Activated CD8-positive, alpha-beta memory T cell treated with anti-CD3 and anti-CD28 coated beads, Interleukin-2, amount 10 ng/mL, durations not matched to agents 7 days and 5 days (primary cell): Measurements from ENCODE around the gene CNGA4. TPM values are rescaled to one million over a fixed set of nuclear protein-coding genes. Genes with fewer than 3 reads are reported as not detected.
"Not testable (repeated sequence)": the region's sequence is repeated elsewhere in the genome, so short reads cannot be mapped to it uniquely, and the experiment has no call there.

Experiments
- ATAC-seq: fragments of 150-1000 bp; cut with Tn5 transposase; one replicate; pipeline ENCODE4 v1.10.0; 2021; ENCODE audit warnings: moderate library complexity
- CTCF ChIA-PET: fragments of 350-600 bp; sonication (Branson Sonifier 250); formaldehyde crosslinking; loops from one replicate; lab custom pipeline; 2021; ENCODE audit warnings: antibody characterized with exemption; lab: Charles Lee
- DNase-seq: peaks from one replicate; pipeline ENCODE4 v3.0.0-alpha.2; 2020
- H3K27ac Mint-ChIP-seq: one replicate; pipeline ENCODE4 v1.8.0; 2021; ENCODE audit warnings: mild to moderate bottlenecking, mixed read lengths
- H3K27me3 Mint-ChIP-seq: one replicate; pipeline ENCODE4 v1.8.0; 2021; ENCODE audit warnings: mixed read lengths
- H3K36me3 Mint-ChIP-seq: one replicate; pipeline ENCODE4 v1.8.0; 2021; ENCODE audit warnings: mild to moderate bottlenecking, mixed read lengths
- H3K4me1 Mint-ChIP-seq: one replicate; pipeline ENCODE4 v1.8.0; 2021; ENCODE audit warnings: mixed read lengths
- H3K4me3 Mint-ChIP-seq: one replicate; pipeline ENCODE4 v1.8.0; 2021; ENCODE audit warnings: mild to moderate bottlenecking, moderate library complexity, mixed read lengths
- H3K9me3 Mint-ChIP-seq: one replicate; pipeline ENCODE4 v1.8.0; 2022; ENCODE audit warnings: low read depth, mixed read lengths
- total RNA-seq, 2 experiments: library from RNA; stranded (reverse); gene quantifications; one replicate each; pipeline ENCODE4 v1.2.3, GENCODE V29; 2021

Gene CNGA4
- total RNA-seq, 2 experiments from 2014 or later: 0.26 TPM; not detected in 1

DNA sequence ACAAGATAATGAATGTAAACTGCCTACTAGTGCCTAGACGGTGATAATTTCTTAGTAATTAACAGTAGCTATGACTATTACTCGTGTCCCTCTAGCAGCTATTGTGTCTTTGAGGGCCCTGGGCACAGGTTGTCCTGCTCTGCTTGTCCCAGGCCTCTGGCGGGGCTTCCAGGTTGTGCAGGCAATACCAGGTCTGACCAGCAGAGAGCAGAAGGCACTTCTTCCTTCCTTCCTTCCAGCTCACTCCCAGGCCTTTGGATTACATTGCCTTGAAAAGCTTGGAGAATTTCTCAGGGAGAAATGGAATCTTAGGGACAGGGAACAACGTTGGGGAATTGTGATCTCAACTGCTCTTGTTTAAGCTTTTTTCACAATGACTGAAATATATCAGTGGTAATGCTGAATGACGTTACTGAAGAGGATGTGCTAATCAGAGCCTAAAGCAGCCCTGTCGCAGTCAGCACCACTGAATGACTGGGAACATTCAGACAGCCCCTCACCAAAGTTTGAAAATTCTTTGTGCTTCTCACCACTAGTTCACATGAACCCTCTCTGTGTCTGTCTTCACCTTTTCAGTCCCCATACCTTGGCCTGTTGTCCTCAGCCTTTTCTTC is 12.3 kb downstream of the CNGA4 start:
- peaks cover 11% of the 10 kb centered on the region for H3K27me3 Mint-ChIP-seq
- H3K4me1 Mint-ChIP-seq: no peaks in the 10 kb centered on the region
- H3K36me3 Mint-ChIP-seq: no peaks in the 10 kb centered on the region
- no peaks in the 10 kb centered on the region for H3K9me3 Mint-ChIP-seq
- peak; percentile 61 for ATAC-seq
- CTCF ChIA-PET: interaction anchor here (0.6 to 4.0 kb wide), 23 partner anchors 9 to 210 kb away, joined by 3 to 57 read pairs (median 4); partner anchors contain the start of genes CAVIN3 and CNGA4
- no peak overlapping the region for H3K27ac Mint-ChIP-seq
- H3K4me3 Mint-ChIP-seq: no peak overlapping the region
- DNase-seq: peak; percentile 68

- CTCF ChIA-PET: interaction anchor here (1.0 to 4.0 kb wide), 13 partner anchors 9 to 201 kb away, joined by 3 to 57 read pairs (median 5); partner anchors contain the start of genes CAVIN3 and CNGA4
- no peak for ATAC-seq
Measured at GRCh38 chr11:6251990-6252473, 13.1 kb downstream of the CNGA4 start.

GRCh38 chr11:6253197-6253596 is 14.3 kb downstream of the CNGA4 start:
- CTCF ChIA-PET: interaction anchor here (0.9 to 4.0 kb wide), 3 partner anchors 11 to 99 kb away, joined by 3 to 57 read pairs (median 27); partner anchors contain the start of gene CAVIN3
- Mint-ChIP-seq H3K36me3 (no peaks in the 10 kb centered on the region), H3K27me3 (peaks cover 3% of the 10 kb centered on the region), H3K4me1 (no peaks in the 10 kb centered on the region), H3K27ac (no peak overlapping the region), H3K4me3 (no peak overlapping the region), H3K9me3 (no peaks in the 10 kb centered on the region)
- no peak for DNase-seq
- peak; percentile 57 for ATAC-seq

More at GRCh38 chr11:6251990-6252473, 13.1 kb downstream of the CNGA4 start:
- Mint-ChIP-seq H3K27ac (no peak overlapping the region), H3K27me3 (peaks cover 10% of the 10 kb centered on the region), H3K4me3 (no peak overlapping the region), H3K4me1 (no peaks in the 10 kb centered on the region), H3K9me3 (no peaks in the 10 kb centered on the region), H3K36me3 (no peaks in the 10 kb centered on the region)
- no peak for DNase-seq

DNA sequence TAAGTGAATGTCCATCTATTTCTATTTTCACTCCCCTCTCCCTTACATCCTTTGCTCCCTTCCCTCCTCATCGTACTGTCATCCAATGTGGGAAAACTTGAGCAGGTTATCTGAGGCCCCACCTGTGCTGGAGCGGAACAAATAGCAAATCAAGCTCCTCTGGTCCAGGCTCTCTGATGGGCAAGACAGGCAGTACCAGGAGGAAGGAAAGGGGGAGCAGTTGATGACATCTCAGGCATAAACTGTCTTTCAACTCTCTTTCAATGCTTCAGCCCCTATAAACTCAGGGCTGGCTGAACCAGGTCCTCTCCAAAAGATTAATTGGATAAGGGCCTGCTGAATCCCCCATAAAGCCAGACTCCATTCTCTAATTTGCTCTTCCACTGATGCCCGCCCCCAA is 19.3 kb downstream of the CNGA4 start:
- ATAC-seq (no peak), DNase-seq (no peak)
- Mint-ChIP-seq H3K27me3 (no peaks in the 10 kb centered on the region), H3K4me1 (peaks cover 5% of the 10 kb centered on the region), H3K27ac (no peak overlapping the region), H3K4me3 (no peak overlapping the region), H3K9me3 (no peaks in the 10 kb centered on the region), H3K36me3 (no peaks in the 10 kb centered on the region)
- CTCF ChIA-PET: interaction anchor here (2.5 kb wide), 1 partner anchor 105 kb away, joined by 10 read pairs; no protein-coding TSS in a partner anchor

DNA sequence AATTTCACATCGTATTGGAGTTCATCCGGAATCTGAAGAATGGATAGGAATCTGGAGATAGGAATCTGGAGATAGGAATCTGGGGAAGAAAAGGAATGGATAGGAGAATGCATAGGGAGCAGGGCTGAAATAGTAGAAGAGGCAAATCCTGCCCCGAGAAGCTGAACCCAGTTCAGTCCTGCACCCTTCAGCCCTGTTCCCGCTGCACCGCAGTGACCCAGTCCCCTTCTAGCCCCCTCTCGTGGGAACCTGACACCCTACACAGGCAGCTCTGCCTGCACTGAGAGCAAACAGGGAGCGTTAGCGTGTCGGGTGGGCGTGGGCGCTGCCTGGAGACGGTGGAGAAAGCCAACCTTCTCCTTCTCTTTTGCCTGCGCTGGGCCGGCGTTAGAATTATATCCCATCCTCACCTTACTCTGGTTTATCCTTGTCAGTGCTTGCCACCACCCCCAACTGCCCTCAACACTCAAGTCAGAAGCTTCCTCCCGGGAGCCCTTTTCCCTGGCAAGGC is 19.7 kb downstream of the CNGA4 start:
- ATAC-seq (no peak), DNase-seq (no peak)
- H3K4me3 Mint-ChIP-seq: no peak overlapping the region
- H3K27me3 Mint-ChIP-seq: peaks cover under 1% of the 10 kb centered on the region
- no peaks in the 10 kb centered on the region for H3K36me3 Mint-ChIP-seq
- H3K9me3 Mint-ChIP-seq: no peaks in the 10 kb centered on the region
- H3K4me1 Mint-ChIP-seq: peaks cover 5% of the 10 kb centered on the region
- CTCF ChIA-PET: interaction anchor here (2.5 kb wide), 1 partner anchor 105 kb away, joined by 10 read pairs; no protein-coding TSS in a partner anchor
- no peak overlapping the region for H3K27ac Mint-ChIP-seq

DNA sequence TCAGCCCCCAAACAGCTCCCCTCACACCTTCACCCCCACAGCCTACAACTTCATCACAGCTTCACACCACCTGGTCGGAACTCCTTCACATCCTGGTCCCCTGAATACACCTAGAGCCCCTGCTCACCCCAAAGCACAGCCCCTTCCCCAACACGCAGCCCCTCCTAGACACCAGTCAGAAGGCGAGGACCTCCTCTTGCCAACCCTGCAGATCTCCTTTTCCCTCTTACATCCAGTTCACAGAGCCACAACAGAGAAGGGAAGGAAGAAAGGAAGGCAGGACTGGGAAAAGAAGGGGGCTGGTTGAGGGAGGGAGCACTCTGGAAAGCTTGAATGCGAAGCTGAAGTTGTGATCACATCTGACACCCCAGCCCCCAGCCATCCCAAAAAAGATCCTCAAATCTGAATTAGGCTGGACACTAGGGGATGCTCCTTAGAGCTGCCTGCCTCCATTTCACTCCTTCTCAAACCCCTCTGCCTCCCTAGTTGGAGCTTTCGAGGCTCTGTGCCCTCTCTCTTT is 21.4 kb downstream of the CNGA4 start:
- ATAC-seq: no peak
- Mint-ChIP-seq H3K36me3 (no peaks in the 10 kb centered on the region), H3K4me1 (peaks cover 5% of the 10 kb centered on the region), H3K27me3 (peaks cover 16% of the 10 kb centered on the region), H3K4me3 (no peak overlapping the region), H3K27ac (no peak overlapping the region), H3K9me3 (no peaks in the 10 kb centered on the region)
- CTCF ChIA-PET: interaction anchor here (1.0 to 1.5 kb wide), 2 partner anchors 11 to 103 kb away, joined by 3 to 7 read pairs; no protein-coding TSS in a partner anchor
- no peak for DNase-seq

GRCh38 chr11:6263662-6264061 is 24.8 kb downstream of the CNGA4 start:
- Mint-ChIP-seq H3K36me3 (no peaks in the 10 kb centered on the region), H3K9me3 (no peaks in the 10 kb centered on the region), H3K27ac (no peak overlapping the region), H3K4me3 (no peak overlapping the region), H3K27me3 (peaks cover 26% of the 10 kb centered on the region), H3K4me1 (peaks cover 5% of the 10 kb centered on the region)
- ATAC-seq (no peak), DNase-seq (no peak)
- CTCF ChIA-PET: no interaction called here

DNA sequence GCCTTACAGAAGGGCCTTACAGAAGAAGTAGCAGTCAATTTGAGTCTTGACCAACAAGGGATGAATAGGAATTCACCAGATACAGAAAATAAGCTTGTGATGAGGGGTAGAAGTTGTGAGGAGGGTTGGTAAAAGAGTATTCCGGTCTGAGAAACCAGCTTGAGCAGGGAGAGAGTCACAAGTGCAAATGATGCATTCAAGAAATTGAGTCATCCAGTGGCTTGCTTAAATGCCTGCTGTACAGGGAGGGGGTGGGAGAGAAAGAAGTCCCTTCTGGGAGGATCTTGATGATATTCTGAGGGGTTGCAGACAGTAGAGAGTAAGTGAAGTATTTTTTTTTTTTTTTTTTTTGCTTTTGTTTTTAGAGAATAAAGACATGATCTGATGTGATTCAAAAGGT is 29.9 kb downstream of the CNGA4 start:
- Mint-ChIP-seq H3K9me3 (no peaks in the 10 kb centered on the region), H3K36me3 (no peaks in the 10 kb centered on the region), H3K27ac (no peak overlapping the region), H3K27me3 (peaks cover 28% of the 10 kb centered on the region), H3K4me3 (no peak overlapping the region), H3K4me1 (peaks cover 7% of the 10 kb centered on the region)
- CTCF ChIA-PET: interaction anchor here (1.5 kb wide), 1 partner anchor 39 kb away, joined by 5 read pairs; no protein-coding TSS in a partner anchor
- ATAC-seq: no peak
- DNase-seq: no peak

DNA sequence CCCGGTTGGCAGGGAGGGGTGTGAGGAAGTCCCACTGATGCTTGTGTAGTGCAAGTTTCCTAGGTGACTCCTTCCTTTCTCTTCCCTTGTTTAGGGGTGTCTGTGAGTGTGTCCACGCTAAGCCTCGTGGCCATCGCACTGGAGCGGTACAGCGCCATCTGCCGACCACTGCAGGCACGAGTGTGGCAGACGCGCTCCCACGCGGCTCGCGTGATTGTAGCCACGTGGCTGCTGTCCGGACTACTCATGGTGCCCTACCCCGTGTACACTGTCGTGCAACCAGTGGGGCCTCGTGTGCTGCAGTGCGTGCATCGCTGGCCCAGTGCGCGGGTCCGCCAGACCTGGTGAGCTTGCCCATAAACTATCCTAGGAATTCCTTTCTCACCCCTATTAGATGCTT is 31.1 kb downstream of the CNGA4 start:
- peaks cover 27% of the 10 kb centered on the region for H3K27me3 Mint-ChIP-seq
- no peak for DNase-seq
- no peak overlapping the region for H3K4me3 Mint-ChIP-seq
- H3K36me3 Mint-ChIP-seq: no peaks in the 10 kb centered on the region
- H3K4me1 Mint-ChIP-seq: peaks cover 7% of the 10 kb centered on the region
- CTCF ChIA-PET: interaction anchor here (1.3 kb wide), 1 partner anchor 11 kb away, joined by 4 read pairs; no protein-coding TSS in a partner anchor
- no peak for ATAC-seq
- H3K9me3 Mint-ChIP-seq: no peaks in the 10 kb centered on the region
- no peak overlapping the region for H3K27ac Mint-ChIP-seq

DNA sequence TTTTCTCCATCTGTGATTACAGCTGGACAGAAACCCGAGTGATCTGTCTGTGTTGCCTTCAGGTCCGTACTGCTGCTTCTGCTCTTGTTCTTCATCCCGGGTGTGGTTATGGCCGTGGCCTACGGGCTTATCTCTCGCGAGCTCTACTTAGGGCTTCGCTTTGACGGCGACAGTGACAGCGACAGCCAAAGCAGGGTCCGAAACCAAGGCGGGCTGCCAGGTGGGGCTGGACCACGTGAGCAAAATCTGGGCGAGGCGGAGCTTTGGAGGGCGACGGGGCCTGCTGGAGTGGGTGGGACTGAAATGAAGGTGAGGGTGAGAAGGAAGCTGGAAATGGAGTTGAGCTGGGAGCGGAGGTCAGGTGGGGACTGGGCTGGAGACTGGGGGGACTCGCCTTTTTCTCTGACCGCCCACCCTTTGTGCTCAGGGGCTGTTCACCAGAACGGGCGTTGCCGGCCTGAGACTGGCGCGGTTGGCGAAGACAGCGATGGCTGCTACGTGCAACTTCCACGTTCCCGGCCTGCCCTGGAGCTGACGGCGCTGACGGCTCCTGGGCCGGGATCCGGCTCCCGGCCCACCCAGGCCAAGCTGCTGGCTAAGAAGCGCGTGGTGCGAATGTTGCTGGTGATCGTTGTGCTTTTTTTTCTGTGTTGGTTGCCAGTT is 31.8 kb downstream of the CNGA4 start:
- no peaks in the 10 kb centered on the region for H3K9me3 Mint-ChIP-seq
- CTCF ChIA-PET: interaction anchor here (0.8 to 1.3 kb wide), 2 partner anchors 11 to 83 kb away, joined by 3 to 4 read pairs; no protein-coding TSS in a partner anchor
- DNase-seq (no peak), ATAC-seq (no peak)
- H3K27ac Mint-ChIP-seq: no peak overlapping the region
- no peaks in the 10 kb centered on the region for H3K36me3 Mint-ChIP-seq
- no peak overlapping the region for H3K4me3 Mint-ChIP-seq
- H3K4me1 Mint-ChIP-seq: peaks cover 7% of the 10 kb centered on the region
- peaks cover 28% of the 10 kb centered on the region for H3K27me3 Mint-ChIP-seq

DNA sequence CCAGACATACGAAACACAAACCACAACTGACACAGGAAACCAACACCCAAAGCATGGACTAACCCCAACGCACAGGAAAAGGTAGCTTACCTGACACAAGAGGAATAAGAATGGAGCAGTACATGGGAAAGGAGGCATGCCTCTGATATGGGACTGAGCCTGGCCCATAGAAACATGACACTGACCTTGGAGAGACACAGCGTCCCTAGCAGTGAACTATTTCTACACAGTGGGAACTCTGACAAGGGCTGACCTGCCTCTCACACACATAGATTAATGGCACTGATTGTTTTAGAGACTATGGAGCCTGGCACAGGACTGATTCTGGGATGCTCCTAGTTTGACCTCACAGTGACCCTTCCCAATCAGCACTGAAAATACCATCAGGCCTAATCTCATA is 32.7 kb downstream of the CNGA4 start:
- Mint-ChIP-seq H3K27me3 (peaks cover 29% of the 10 kb centered on the region), H3K4me3 (no peak overlapping the region), H3K4me1 (peaks cover 7% of the 10 kb centered on the region), H3K9me3 (no peaks in the 10 kb centered on the region), H3K27ac (no peak overlapping the region), H3K36me3 (no peaks in the 10 kb centered on the region)
- DNase-seq (no peak), ATAC-seq (no peak)
- CTCF ChIA-PET: interaction anchor here (0.8 kb wide), 1 partner anchor 82 kb away, joined by 3 read pairs; no protein-coding TSS in a partner anchor

DNA sequence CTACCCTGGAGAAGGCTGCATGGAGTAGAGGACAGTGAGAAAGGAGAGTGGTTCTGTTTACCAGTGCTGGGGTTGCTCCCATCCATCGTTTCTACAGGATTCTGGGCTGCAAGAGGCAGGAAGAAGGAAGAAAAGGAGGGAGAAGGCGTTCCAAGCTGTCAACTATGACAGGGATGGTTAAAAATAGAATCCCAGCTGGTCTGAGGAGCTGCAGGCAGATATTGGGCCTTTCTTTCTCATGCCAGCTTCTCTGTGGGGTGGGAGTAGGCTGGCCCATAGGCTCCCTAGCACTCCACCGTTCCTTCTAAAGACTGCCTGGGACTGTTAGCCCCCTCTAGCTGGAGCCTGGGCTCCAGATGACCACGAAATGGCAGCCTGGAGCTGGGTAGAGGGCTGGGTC is 34.3 kb downstream of the CNGA4 start:
- CTCF ChIA-PET: interaction anchor here (0.8 to 1.3 kb wide), 2 partner anchors 17 to 22 kb away, joined by 3 read pairs; no protein-coding TSS in a partner anchor
- Mint-ChIP-seq H3K27ac (no peak overlapping the region), H3K4me3 (no peak overlapping the region), H3K27me3 (peaks cover 44% of the 10 kb centered on the region), H3K4me1 (peaks cover 7% of the 10 kb centered on the region), H3K36me3 (no peaks in the 10 kb centered on the region), H3K9me3 (no peaks in the 10 kb centered on the region)
- no peak for ATAC-seq
- DNase-seq: no peak

DNA sequence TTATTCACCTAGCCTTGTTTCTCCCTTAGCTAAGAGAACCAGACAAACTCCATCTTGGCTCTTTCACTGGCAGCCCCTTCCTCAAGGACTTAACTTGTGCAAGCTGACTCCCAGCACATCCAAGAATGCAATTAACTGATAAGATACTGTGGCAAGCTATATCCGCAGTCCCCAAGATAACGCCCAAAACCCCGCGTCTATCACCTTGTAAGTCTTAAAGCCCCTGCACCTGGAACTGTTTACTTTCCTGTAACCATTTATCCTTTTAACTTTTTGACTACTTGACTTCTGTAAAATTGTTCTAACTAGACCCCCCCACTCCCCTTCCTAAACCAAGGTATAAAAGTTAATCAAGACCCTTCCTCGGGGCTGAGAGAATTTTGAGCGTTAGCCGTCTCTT is 41.9 kb downstream of the CNGA4 start:
- H3K27me3 Mint-ChIP-seq: peaks cover 69% of the 10 kb centered on the region
- H3K36me3 Mint-ChIP-seq, DNase-seq, H3K4me3 Mint-ChIP-seq, ATAC-seq, H3K4me1 Mint-ChIP-seq, H3K9me3 Mint-ChIP-seq, H3K27ac Mint-ChIP-seq: not testable (repeated sequence)
- CTCF ChIA-PET: interaction anchor here (1.5 kb wide), 2 partner anchors 10 to 73 kb away, joined by 4 read pairs; no protein-coding TSS in a partner anchor
